ENCODE measurements around the gene DOK3.
"Not testable (repeated sequence)": the region's sequence is repeated elsewhere in the genome, so short reads cannot be mapped to it uniquely, and the experiment has no call there.

DOK3 gene

DNA sequence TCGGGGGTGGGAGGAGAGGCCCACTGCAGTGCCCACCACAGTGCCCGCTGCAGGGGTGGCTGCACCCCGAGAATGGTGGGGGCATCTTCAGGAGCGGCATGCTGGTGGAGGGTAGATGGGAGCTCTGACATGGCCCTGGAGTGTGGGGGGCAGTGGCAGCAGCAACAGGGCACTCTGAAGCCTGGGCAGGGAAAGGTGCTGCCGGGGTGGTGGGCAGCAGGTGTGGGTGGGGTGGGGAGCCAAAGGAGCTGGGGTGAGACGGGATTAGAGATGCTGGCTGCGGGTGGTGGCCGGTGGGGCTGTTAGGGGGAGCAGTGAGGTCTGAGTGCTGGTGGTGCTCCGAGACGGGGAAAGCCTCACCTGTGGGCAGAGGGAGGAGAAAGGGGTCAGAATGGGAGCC lies 26.8 kb upstream of the DOK3 start:
- Histone ChIP-seq H3K79me2 (ENCODE audit: insufficient read depth, low read length) (no peaks in the 10 kb centered on the region), H3K36me3 (ENCODE audit: insufficient read depth, low read length) (peaks cover 17% of the 10 kb centered on the region; the same call in 1 of the 2 replicates), H3K27me3 (ENCODE audit: insufficient read depth, low read length, poor library complexity, severe bottlenecking) (no peaks in the 10 kb centered on the region), H2AFZ (ENCODE audit: low read length) (no peak overlapping the region), H3K4me1 (ENCODE audit: insufficient read depth, low read length, poor library complexity, severe bottlenecking) (no peaks in the 10 kb centered on the region), H3K4me3 (ENCODE audit: low read length, poor library complexity, severe bottlenecking) (no peak overlapping the region), H4K20me1 (ENCODE audit: insufficient read depth, low read length, poor library complexity, severe bottlenecking) (no peaks in the 10 kb centered on the region), H3K9me2 (replicated peaks; ENCODE audit: low read depth, low read length) (no peaks in the 10 kb centered on the region), H3K9me3 (ENCODE audit: insufficient read depth, low read depth, low read length) (no peaks in the 10 kb centered on the region), H3F3A (ENCODE audit: low read depth) (no peaks in the 10 kb centered on the region), H3K9ac (ENCODE audit: low read depth, low read length, poor library complexity, severe bottlenecking) (no peak overlapping the region), H3K4me2 (ENCODE audit: low read depth, low read length, poor library complexity, severe bottlenecking) (no peak overlapping the region)
- TF ChIP-seq EZH2phosphoT487 (IDR thresholded peaks at IDR 0.05; ENCODE audit: borderline replicate concordance): no peak
- TF ChIP-seq, protein P1, sequence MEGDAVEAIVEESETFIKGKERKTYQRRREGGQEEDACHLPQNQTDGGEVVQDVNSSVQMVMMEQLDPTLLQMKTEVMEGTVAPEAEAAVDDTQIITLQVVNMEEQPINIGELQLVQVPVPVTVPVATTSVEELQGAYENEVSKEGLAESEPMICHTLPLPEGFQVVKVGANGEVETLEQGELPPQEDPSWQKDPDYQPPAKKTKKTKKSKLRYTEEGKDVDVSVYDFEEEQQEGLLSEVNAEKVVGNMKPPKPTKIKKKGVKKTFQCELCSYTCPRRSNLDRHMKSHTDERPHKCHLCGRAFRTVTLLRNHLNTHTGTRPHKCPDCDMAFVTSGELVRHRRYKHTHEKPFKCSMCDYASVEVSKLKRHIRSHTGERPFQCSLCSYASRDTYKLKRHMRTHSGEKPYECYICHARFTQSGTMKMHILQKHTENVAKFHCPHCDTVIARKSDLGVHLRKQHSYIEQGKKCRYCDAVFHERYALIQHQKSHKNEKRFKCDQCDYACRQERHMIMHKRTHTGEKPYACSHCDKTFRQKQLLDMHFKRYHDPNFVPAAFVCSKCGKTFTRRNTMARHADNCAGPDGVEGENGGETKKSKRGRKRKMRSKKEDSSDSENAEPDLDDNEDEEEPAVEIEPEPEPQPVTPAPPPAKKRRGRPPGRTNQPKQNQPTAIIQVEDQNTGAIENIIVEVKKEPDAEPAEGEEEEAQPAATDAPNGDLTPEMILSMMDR (conservative IDR thresholded peaks at IDR 0.05; ENCODE audit: low read length): no peak

DNA sequence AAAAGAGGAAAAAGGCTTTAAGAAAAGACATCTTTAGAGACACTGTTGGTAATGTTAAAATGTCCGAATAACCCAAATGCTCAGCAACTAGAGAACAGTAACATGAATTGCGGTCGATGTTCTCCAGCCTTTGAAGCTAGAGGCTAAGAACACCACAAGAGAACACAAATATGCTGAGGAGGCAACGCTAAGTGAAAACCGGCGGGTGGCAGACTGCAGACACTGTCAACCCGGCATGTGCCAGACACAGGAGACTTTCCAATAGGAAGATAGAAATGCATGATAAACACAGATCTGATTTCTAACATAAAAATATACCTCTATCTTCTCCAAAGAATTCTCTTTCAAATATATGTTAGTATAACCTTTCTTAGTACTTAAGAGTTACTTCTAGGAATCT lies 25.5 kb upstream of the DOK3 start:
- Histone ChIP-seq H4K20me1 (ENCODE audit: insufficient read depth, low read length, poor library complexity, severe bottlenecking) (no peaks in the 10 kb centered on the region), H3K4me1 (ENCODE audit: insufficient read depth, low read length, poor library complexity, severe bottlenecking) (no peaks in the 10 kb centered on the region), H3K9ac (ENCODE audit: low read depth, low read length, poor library complexity, severe bottlenecking) (no peak overlapping the region), H3F3A (ENCODE audit: low read depth) (no peaks in the 10 kb centered on the region), H2AFZ (ENCODE audit: low read length) (no peak overlapping the region), H3K4me3 (ENCODE audit: low read length, poor library complexity, severe bottlenecking) (no peak overlapping the region), H3K79me2 (ENCODE audit: insufficient read depth, low read length) (no peaks in the 10 kb centered on the region), H3K9me2 (replicated peaks; ENCODE audit: low read depth, low read length) (no peaks in the 10 kb centered on the region), H3K9me3 (ENCODE audit: insufficient read depth, low read depth, low read length) (no peaks in the 10 kb centered on the region), H3K27me3 (ENCODE audit: insufficient read depth, low read length, poor library complexity, severe bottlenecking) (no peaks in the 10 kb centered on the region), H3K4me2 (ENCODE audit: low read depth, low read length, poor library complexity, severe bottlenecking) (no peak overlapping the region), H3K36me3 (ENCODE audit: insufficient read depth, low read length) (peaks cover 17% of the 10 kb centered on the region; the same call in 1 of the 2 replicates)
- TF ChIP-seq, protein P1 (conservative IDR thresholded peaks at IDR 0.05; ENCODE audit: low read length): no peak
- TF ChIP-seq EZH2phosphoT487 (IDR thresholded peaks at IDR 0.05; ENCODE audit: borderline replicate concordance): no peak

DNA sequence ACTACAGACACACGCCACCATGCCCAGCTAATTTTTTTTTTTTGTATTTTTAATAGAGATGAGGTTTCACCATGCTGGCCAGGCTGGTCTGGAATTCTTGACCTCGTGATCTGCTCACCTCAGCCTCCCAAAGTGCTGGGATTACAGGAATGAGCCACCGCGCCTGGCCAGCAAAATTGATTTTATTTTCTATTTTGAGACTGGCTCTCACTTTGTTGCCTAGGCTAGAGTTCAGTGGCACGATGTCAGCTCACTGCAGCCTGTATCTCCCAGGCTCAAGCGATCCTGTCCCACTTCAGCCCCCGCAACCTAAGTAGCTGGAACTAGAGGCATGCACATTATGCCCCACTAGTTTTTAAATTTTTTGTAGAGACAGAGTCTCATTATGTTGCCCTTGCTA lies 24.8 kb upstream of the DOK3 start:
- not testable (repeated sequence) for H2AFZ ChIP-seq (ENCODE audit: low read length); H3K9me2 ChIP-seq (replicated peaks; ENCODE audit: low read depth, low read length); H3K27me3 ChIP-seq (ENCODE audit: insufficient read depth, low read length, poor library complexity, severe bottlenecking); H3F3A ChIP-seq (ENCODE audit: low read depth); H3K4me1 ChIP-seq (ENCODE audit: insufficient read depth, low read length, poor library complexity, severe bottlenecking); H3K79me2 ChIP-seq (ENCODE audit: insufficient read depth, low read length); H3K9me3 ChIP-seq (ENCODE audit: insufficient read depth, low read depth, low read length); H3K9ac ChIP-seq (ENCODE audit: low read depth, low read length, poor library complexity, severe bottlenecking); H3K4me3 ChIP-seq (ENCODE audit: low read length, poor library complexity, severe bottlenecking); H3K4me2 ChIP-seq (ENCODE audit: low read depth, low read length, poor library complexity, severe bottlenecking); H4K20me1 ChIP-seq (ENCODE audit: insufficient read depth, low read length, poor library complexity, severe bottlenecking)
- peaks cover 17% of the 10 kb centered on the region; the same call in 1 of the 2 replicates for H3K36me3 ChIP-seq (ENCODE audit: insufficient read depth, low read length)

DNA sequence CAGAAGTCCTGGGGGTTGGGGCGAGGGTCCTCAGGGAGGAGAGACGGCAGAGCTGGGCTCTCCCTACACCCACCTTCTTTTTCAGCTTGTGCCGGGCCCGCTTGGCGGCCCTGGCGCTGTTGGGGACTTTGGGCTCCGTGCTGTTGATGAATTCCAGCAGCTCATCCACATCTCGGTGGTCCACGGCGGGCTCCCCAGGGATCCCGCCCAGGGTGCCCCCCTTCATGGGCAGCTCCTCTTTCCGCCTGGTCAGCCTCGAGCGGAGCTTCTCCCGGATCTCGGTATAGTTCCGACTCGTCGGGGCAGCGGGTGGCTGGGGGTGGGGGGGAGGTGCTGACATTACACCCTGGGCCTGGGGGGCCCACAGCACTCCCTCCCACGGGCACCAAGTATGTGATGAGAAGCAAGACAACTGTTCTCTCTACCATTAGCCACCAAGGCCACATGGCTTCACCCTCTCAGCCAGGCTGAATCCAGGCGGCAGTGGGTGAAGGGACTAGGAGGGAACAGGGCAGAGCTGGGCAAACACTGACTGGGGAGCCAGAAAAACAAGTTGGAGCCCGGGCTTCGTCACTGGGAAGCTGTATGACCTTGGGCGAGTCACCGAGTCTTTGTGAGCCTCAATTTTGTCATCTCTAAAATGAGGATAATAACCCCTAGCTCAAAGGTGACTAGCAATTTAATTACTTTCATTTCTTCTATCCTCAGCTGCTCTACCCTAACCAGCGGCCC lies 21.7 kb upstream of the DOK3 start:
- no peaks in the 10 kb centered on the region for H3K79me2 ChIP-seq (ENCODE audit: insufficient read depth, low read length)
- no peak overlapping the region for H3K9ac ChIP-seq (ENCODE audit: low read depth, low read length, poor library complexity, severe bottlenecking)
- no peaks in the 10 kb centered on the region for H3K4me1 ChIP-seq (ENCODE audit: insufficient read depth, low read length, poor library complexity, severe bottlenecking)
- no peaks in the 10 kb centered on the region for H4K20me1 ChIP-seq (ENCODE audit: insufficient read depth, low read length, poor library complexity, severe bottlenecking)
- no peaks in the 10 kb centered on the region for H3K9me3 ChIP-seq (ENCODE audit: insufficient read depth, low read depth, low read length)
- no peaks in the 10 kb centered on the region for H3F3A ChIP-seq (ENCODE audit: low read depth)
- H3K4me3 ChIP-seq (ENCODE audit: low read length, poor library complexity, severe bottlenecking): no peak overlapping the region
- H3K36me3 ChIP-seq (ENCODE audit: insufficient read depth, low read length): peaks cover 3% of the 10 kb centered on the region; the same call in 1 of the 2 replicates
- H2AFZ ChIP-seq (ENCODE audit: low read length): no peak overlapping the region
- H3K4me2 ChIP-seq (ENCODE audit: low read depth, low read length, poor library complexity, severe bottlenecking): no peak overlapping the region
- no peaks in the 10 kb centered on the region for H3K27me3 ChIP-seq (ENCODE audit: insufficient read depth, low read length, poor library complexity, severe bottlenecking)
- no peak for TF ChIP-seq EZH2phosphoT487 (IDR thresholded peaks at IDR 0.05; ENCODE audit: borderline replicate concordance)
- TF ChIP-seq, protein P1 (conservative IDR thresholded peaks at IDR 0.05; ENCODE audit: low read length): no peak
- no peaks in the 10 kb centered on the region for H3K9me2 ChIP-seq (replicated peaks; ENCODE audit: low read depth, low read length)
